ENCODE results near the gene COMMD10.

COMMD10 gene

GRCh38 chr5:116153687-116154174 is 68.9 kb downstream of the COMMD10 start:
- no peak for DNase-seq (ENCODE audit: low read depth)
- no peak overlapping the region for H3K4me3 ChIP-seq (ENCODE audit: low read length)
- TF ChIP-seq CTCF (conservative IDR thresholded peaks at IDR 0.05; ENCODE audit: low read depth, low read length) = no peak

GRCh38 chr5:116154252-116154651 is 69.4 kb downstream of the COMMD10 start:
- TF ChIP-seq CTCF (conservative IDR thresholded peaks at IDR 0.05; ENCODE audit: low read depth, low read length) = no peak
- no peak for DNase-seq (ENCODE audit: low read depth)
- H3K4me3 ChIP-seq (ENCODE audit: low read length) = no peak overlapping the region

- H3K4me3 ChIP-seq (ENCODE audit: low read length) = no peak overlapping the region
- DNase-seq (ENCODE audit: low read depth) = no peak
- TF ChIP-seq CTCF (conservative IDR thresholded peaks at IDR 0.05; ENCODE audit: low read depth, low read length) = no peak
Observed at GRCh38 chr5:116154931-116155330, 70.1 kb downstream of the COMMD10 start.

GRCh38 chr5:116157902-116158301 is 73.1 kb downstream of the COMMD10 start:
- TF ChIP-seq CTCF (conservative IDR thresholded peaks at IDR 0.05; ENCODE audit: low read depth, low read length) = no peak

DNA sequence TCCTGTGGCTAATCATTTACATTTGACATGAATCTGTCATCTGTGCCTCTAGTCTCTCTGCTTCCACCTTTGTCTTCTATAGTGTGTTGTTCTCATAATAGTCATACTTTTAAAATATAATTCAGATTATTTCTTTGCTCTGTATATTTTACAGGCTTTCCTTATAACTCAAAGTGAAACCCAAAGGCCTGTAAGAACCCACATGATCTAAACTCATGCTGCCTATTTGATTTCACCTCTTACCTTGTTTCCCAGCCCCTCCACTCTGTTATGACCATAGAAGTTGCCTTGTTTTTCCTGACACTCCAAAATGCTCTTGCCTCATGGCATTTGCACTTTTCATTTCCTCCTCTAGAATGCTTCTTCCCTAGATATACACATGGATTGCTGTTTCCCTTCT is 74.2 kb downstream of the COMMD10 start:
- no peak for DNase-seq (ENCODE audit: low read depth)
- TF ChIP-seq CTCF (conservative IDR thresholded peaks at IDR 0.05; ENCODE audit: low read depth, low read length) = no peak
- H3K4me3 ChIP-seq (ENCODE audit: low read length) = no peak overlapping the region

More at GRCh38 chr5:116157902-116158301, 73.1 kb downstream of the COMMD10 start:
- DNase-seq (ENCODE audit: low read depth) = no peak
- H3K4me3 ChIP-seq (ENCODE audit: low read length) = no peak overlapping the region

GRCh38 chr5:116174111-116174510 is 89.3 kb downstream of the COMMD10 start:
- no peak for DNase-seq (ENCODE audit: low read depth)
- no peak overlapping the region for H3K4me3 ChIP-seq (ENCODE audit: low read length)
- TF ChIP-seq CTCF (conservative IDR thresholded peaks at IDR 0.05; ENCODE audit: low read depth, low read length) = no peak

- DNase-seq (ENCODE audit: low read depth) = peak; percentile 3
- no peak overlapping the region for H3K4me3 ChIP-seq (ENCODE audit: low read length)
- TF ChIP-seq CTCF (conservative IDR thresholded peaks at IDR 0.05; ENCODE audit: low read depth, low read length) = no peak
Observed at GRCh38 chr5:116176121-116176520, 91.3 kb downstream of the COMMD10 start.
